Breast epithelium (tissue), 4 donors: Measurements from ENCODE around the gene SMARCAD1. TPM values are rescaled to one million over a fixed set of nuclear protein-coding genes. Genes with fewer than 3 reads are reported as not detected.

ENCODE experiments used
- DNase-seq, 2 donors: peaks; one replicate each; pipeline ENCODE4 v3.0.0-alpha.2; 2019; ENCODE audit warnings: low spot score in 2 of 2
- H3K27ac ChIP-seq, 2 donors: fragments of 200-600 bp; sonication (generic) in 1 of 2; one replicate each; pipeline ENCODE4 v1.5.1; 2016 to 2019; ENCODE audit warnings: mild to moderate bottlenecking in 1 of 2
- H3K27me3 ChIP-seq, 2 donors: fragments of 200-600 bp; sonication (generic) in 1 of 2; one replicate each; pipeline versions ENCODE4 v1.5.1 to v1.6.0; 2017 to 2019; ENCODE audit warnings: control low read depth in 1 of 2, mild to moderate bottlenecking in 1 of 2
- H3K36me3 ChIP-seq: fragments of 200-600 bp; one replicate; pipeline ENCODE4 v1.5.1; 2019
- H3K4me1 ChIP-seq, 2 donors: fragments of 200-600 bp; sonication (generic); one replicate each; pipeline ENCODE4 v1.5.1; 2016 to 2019; ENCODE audit warnings: control low read depth in 1 of 2
- H3K4me3 ChIP-seq, 3 donors: fragments of 200-600 bp; sonication (generic); 1 replicate in 2 of 3; 2 replicates in 1 of 3; pipeline ENCODE4 v1.5.1; 2016 to 2019; ENCODE audit warnings: mild to moderate bottlenecking in 3 of 3, moderate library complexity in 2 of 3
- H3K9me3 ChIP-seq, 2 donors: fragments of 200-600 bp; sonication (generic) in 1 of 2; one replicate each; pipeline ENCODE4 v1.5.1; 2016 to 2019; ENCODE audit warnings: control low read depth in 1 of 2
- CTCF ChIP-seq, 3 donors: fragments of 450-650 bp; IDR thresholded peaks; one replicate each; pipeline ENCODE4 v1.5.1; 2016 to 2017; ENCODE audit warnings: antibody characterized with exemption in 3 of 3, mild to moderate bottlenecking in 3 of 3, moderate library complexity in 3 of 3
- POLR2A ChIP-seq: fragments of 450-650 bp; IDR thresholded peaks from one replicate; pipeline ENCODE4 v1.6.1; 2016; ENCODE audit warnings: antibody characterized with exemption, mild to moderate bottlenecking, moderate library complexity
- POLR2AphosphoS5 ChIP-seq, 3 donors: sonication (generic); formaldehyde crosslinking; IDR thresholded peaks; one replicate each; pipeline ENCODE4 v1.6.1; 2017; ENCODE audit warnings: antibody characterized with exemption in 3 of 3
- intact Hi-C: fragments of 100-400 bp; cut with DNase I; formaldehyde crosslinking; loops from one replicate; pipeline ENCODE4 v1.15.1; 2023; ENCODE audit warnings: low total_unique reads
- total RNA-seq, 3 donors: library from RNA; depleted of rRNA; stranded (reverse); fragments of >200 nt; gene quantifications; one replicate each; pipeline ENCODE4 v1.1.0, GENCODE V29; 2016

The SMARCAD1 gene
- total RNA-seq, 3 donors from 2014 or later = 18.4 to 41.4 (median 32.1) TPM

GRCh38 chr4:94253036-94253435 lies 45.4 kb downstream of the SMARCAD1 start:
- peaks cover 13% of the 10 kb centered on the region for H3K36me3 ChIP-seq
- DNase-seq = no peak
- H3K27me3 ChIP-seq = no peaks in the 10 kb centered on the region
- H3K4me3 ChIP-seq = no peak overlapping the region
- intact Hi-C loops = no loop called here
- H3K9me3 ChIP-seq = no peaks in the 10 kb centered on the region
- TF ChIP-seq POLR2AphosphoS5 (IDR thresholded peaks at IDR 0.05) (no peak), CTCF (IDR thresholded peaks at IDR 0.05) (no peak), POLR2A (no peak)
- H3K27ac ChIP-seq = no peak overlapping the region
- H3K4me1 ChIP-seq = no peaks in the 10 kb centered on the region

- Histone ChIP-seq H3K9me3 (no peaks in the 10 kb centered on the region), H3K27me3 (no peaks in the 10 kb centered on the region), H3K36me3 (no peaks in the 10 kb centered on the region), H3K27ac (no peak overlapping the region), H3K4me3 (no peak overlapping the region), H3K4me1 (no peaks in the 10 kb centered on the region)
- intact Hi-C loops = no loop called here
- DNase-seq = no peak
- TF ChIP-seq CTCF (IDR thresholded peaks at IDR 0.05) = no peak
These were observed 48.6 kb downstream of the SMARCAD1 start for GRCh38 chr4:94256144-94256783.

- Histone ChIP-seq H3K9me3 (no peaks in the 10 kb centered on the region), H3K27ac (no peak overlapping the region), H3K27me3 (no peaks in the 10 kb centered on the region), H3K36me3 (no peaks in the 10 kb centered on the region), H3K4me1 (no peaks in the 10 kb centered on the region), H3K4me3 (no peak overlapping the region)
- intact Hi-C loops = no loop called here
- DNase-seq = no peak
- TF ChIP-seq POLR2A (no peak), CTCF (IDR thresholded peaks at IDR 0.05) (no peak), POLR2AphosphoS5 (IDR thresholded peaks at IDR 0.05) (no peak)
These were observed 49.2 kb downstream of the SMARCAD1 start for GRCh38 chr4:94256828-94257227.

- H3K27ac ChIP-seq = no peak overlapping the region
- no peaks in the 10 kb centered on the region for H3K27me3 ChIP-seq
- TF ChIP-seq POLR2AphosphoS5 (IDR thresholded peaks at IDR 0.05) (no peak), CTCF (IDR thresholded peaks at IDR 0.05) (no peak), POLR2A (no peak)
- intact Hi-C loops = no loop called here
- no peak for DNase-seq
- H3K9me3 ChIP-seq = no peaks in the 10 kb centered on the region
- H3K4me3 ChIP-seq = no peak overlapping the region
- no peaks in the 10 kb centered on the region for H3K36me3 ChIP-seq
- H3K4me1 ChIP-seq = no peaks in the 10 kb centered on the region
These were observed 54.7 kb downstream of the SMARCAD1 start for GRCh38 chr4:94262163-94263016.

- intact Hi-C loops = no loop called here
- Histone ChIP-seq H3K36me3 (no peaks in the 10 kb centered on the region), H3K27me3 (no peaks in the 10 kb centered on the region), H3K4me3 (no peak overlapping the region), H3K27ac (no peak overlapping the region), H3K4me1 (no peaks in the 10 kb centered on the region), H3K9me3 (no peaks in the 10 kb centered on the region)
- DNase-seq = no peak
- no peak for TF ChIP-seq POLR2AphosphoS5 (IDR thresholded peaks at IDR 0.05)
- no peak for TF ChIP-seq POLR2A
- TF ChIP-seq CTCF (IDR thresholded peaks at IDR 0.05) = no peak
These were observed 59.4 kb downstream of the SMARCAD1 start for GRCh38 chr4:94267037-94267436.
